HTR-8/SVneo (cell line): ENCODE measurements around the gene MYO5B.

ENCODE experiments used
- DNase-seq: peaks from one replicate; pipeline ENCODE4 v3.0.0; 2011; ENCODE audit warnings: low spot score, mixed read lengths; ENCODE audit not compliant: insufficient read length
- FAIRE-seq: peaks from 2 replicates; lab custom pipeline; 2011; peaks lifted over from hg19 to GRCh38; lab: Jason Lieb, UNC

The MYO5B gene

GRCh38 chr18:50190236-50190635 lies 4.7 kb downstream of the MYO5B start:
- DNase-seq = no peak
- no peak for FAIRE-seq

- no peak for DNase-seq
- no peak for FAIRE-seq
Observed at GRCh38 chr18:50189160-50189559, 5.8 kb downstream of the MYO5B start.

GRCh38 chr18:50188652-50189051 lies 6.3 kb downstream of the MYO5B start:
- no peak for DNase-seq
- FAIRE-seq = no peak

GRCh38 chr18:50187659-50188058 lies 7.3 kb downstream of the MYO5B start:
- FAIRE-seq = no peak
- no peak for DNase-seq

- FAIRE-seq (no peak), DNase-seq (no peak)
Observed at GRCh38 chr18:50186385-50186784, 8.6 kb downstream of the MYO5B start.

- DNase-seq (no peak), FAIRE-seq (no peak)
Observed at GRCh38 chr18:50183556-50183955, 11.4 kb downstream of the MYO5B start.

GRCh38 chr18:50182511-50182910 lies 12.4 kb downstream of the MYO5B start:
- FAIRE-seq (no peak), DNase-seq (no peak)

- no peak for FAIRE-seq
- no peak for DNase-seq
Observed at GRCh38 chr18:50181590-50181989, 13.4 kb downstream of the MYO5B start.

- no peak for FAIRE-seq
- no peak for DNase-seq
Observed at GRCh38 chr18:50179465-50179864, 15.5 kb downstream of the MYO5B start.

- no peak for FAIRE-seq
- no peak for DNase-seq
Observed at GRCh38 chr18:50177294-50177992, 17.5 kb downstream of the MYO5B start.

GRCh38 chr18:50172367-50172766 lies 22.6 kb downstream of the MYO5B start:
- DNase-seq = no peak
- FAIRE-seq = no peak

- FAIRE-seq (no peak), DNase-seq (no peak)
Observed at GRCh38 chr18:50171406-50171805, 23.5 kb downstream of the MYO5B start.

- FAIRE-seq (no peak), DNase-seq (no peak)
Observed at GRCh38 chr18:50170004-50170403, 24.9 kb downstream of the MYO5B start.

- DNase-seq = no peak
Observed at GRCh38 chr18:50169149-50169548, 25.8 kb downstream of the MYO5B start.

GRCh38 chr18:50167966-50168365 lies 27.0 kb downstream of the MYO5B start:
- DNase-seq (no peak), FAIRE-seq (no peak)

More at GRCh38 chr18:50169149-50169548, 25.8 kb downstream of the MYO5B start:
- FAIRE-seq = no peak

- no peak for FAIRE-seq
Observed at GRCh38 chr18:50166901-50167300, 28.0 kb downstream of the MYO5B start.

GRCh38 chr18:50163505-50163904 lies 31.4 kb downstream of the MYO5B start:
- DNase-seq = no peak
- no peak for FAIRE-seq

More at GRCh38 chr18:50166901-50167300, 28.0 kb downstream of the MYO5B start:
- no peak for DNase-seq

GRCh38 chr18:50162486-50163304 lies 32.3 kb downstream of the MYO5B start:
- FAIRE-seq = no peak
- no peak for DNase-seq

GRCh38 chr18:50161597-50162205 lies 33.2 kb downstream of the MYO5B start:
- no peak for FAIRE-seq
- DNase-seq = no peak

- DNase-seq (no peak), FAIRE-seq (no peak)
Observed at GRCh38 chr18:50159654-50160046, 35.3 kb downstream of the MYO5B start.
